Panc1 (cell line): ENCODE results near the gene NRCAM. TPM values are rescaled to one million over a fixed set of nuclear protein-coding genes. Genes with fewer than 3 reads are reported as not detected.

Experiments
- ATAC-seq: fragments of 200-7000 bp; cut with Tn5 transposase; 2 replicates; pipeline ENCODE4 v1.9.1; 2020; ENCODE audit warnings: mild to moderate bottlenecking, moderate library complexity
- BruUV-seq: library from RNA; stranded (reverse); fragments of 400-500 nt; replicated peaks from 2 replicates; lab custom pipeline; 2021; lab: Mats Ljungman, UMichigan
- CTCF ChIA-PET: fragments of 300-600 bp; sonication (Branson Sonifier 250); formaldehyde crosslinking; loops from one replicate; lab custom pipeline; 2022; ENCODE audit warnings: antibody characterized with exemption; lab: Charles Lee
- POLR2A ChIA-PET: fragments of 300-600 bp; sonication (Branson Sonifier 250); formaldehyde crosslinking; loops from one replicate; lab custom pipeline; 2022; ENCODE audit warnings: antibody characterized with exemption; lab: Charles Lee
- DNase-seq: peaks from one replicate; pipeline ENCODE4 v3.0.0-alpha.2; 2010; ENCODE audit warnings: low read depth, low spot score
- H3K27ac ChIP-seq: 2 replicates; pipeline ENCODE4 v1.5.1; 2011; ENCODE audit warnings: mild to moderate bottlenecking, low read length, inconsistent platforms
- H3K27me3 ChIP-seq: fragments of 200-500 bp; sonication (Bioruptor generic); 2 replicates; pipeline ENCODE4 v1.6.0; 2014; ENCODE audit warnings: low read length, inconsistent platforms; ENCODE audit not compliant: control insufficient read depth, insufficient read depth
- H3K36me3 ChIP-seq: fragments of 200-500 bp; sonication (Bioruptor generic); 2 replicates; pipeline ENCODE4 v1.5.1; 2014; ENCODE audit warnings: inconsistent platforms, mild to moderate bottlenecking, low read length, moderate library complexity; ENCODE audit not compliant: control insufficient read depth, insufficient read depth
- H3K4me1 ChIP-seq: 2 replicates; pipeline ENCODE4 v1.5.1; 2011; ENCODE audit warnings: inconsistent platforms, mild to moderate bottlenecking, low read length, moderate library complexity; ENCODE audit not compliant: control insufficient read depth, insufficient read depth
- H3K4me3 ChIP-seq, 2 experiments: 2 replicates each; pipeline ENCODE4 v1.5.1; 2011 to 2012; ENCODE audit warnings: low read depth in 2 of 2, low read length in 2 of 2, mild to moderate bottlenecking in 2 of 2, inconsistent platforms in 1 of 2, moderate library complexity in 1 of 2
- H3K9me3 ChIP-seq: fragments of 200-500 bp; sonication (Bioruptor generic); 2 replicates; pipeline ENCODE4 v1.5.1; 2014; ENCODE audit warnings: low read depth, mild to moderate bottlenecking, inconsistent platforms, low read length, moderate library complexity; ENCODE audit not compliant: control insufficient read depth, insufficient read depth
- POLR2AphosphoS5 ChIP-seq: IDR thresholded peaks from 2 replicates; pipeline ENCODE4 v1.6.1; 2012; ENCODE audit warnings: mild to moderate bottlenecking, low read depth, low read length, moderate library complexity
- SIN3A ChIP-seq: IDR thresholded peaks from 2 replicates; pipeline ENCODE4 v1.6.1; 2012; ENCODE audit warnings: low read depth, mild to moderate bottlenecking, low read length, moderate library complexity, borderline replicate concordance; ENCODE audit not compliant: insufficient read depth
- TCF7L2 ChIP-seq: IDR thresholded peaks from 2 replicates; pipeline ENCODE4 v1.6.1; 2011; ENCODE audit warnings: mild to moderate bottlenecking, low read depth, low read length, inconsistent platforms
- in situ Hi-C: cut with HindIII; loops from 2 replicates; pipeline ENCODE4 v1.10.0; 2016; ENCODE audit warnings: low sequenced_read_pairs, low pct_unique_long_range_greater_than_20kb
- intact Hi-C: fragments of 100-400 bp; cut with micrococcal nuclease; formaldehyde crosslinking; loops from one replicate; pipeline ENCODE4 v1.10.0; 2022; ENCODE audit not compliant: unreplicated experiment
- total RNA-seq: library from RNA; stranded (reverse); gene quantifications from one replicate; pipeline ENCODE4 v1.2.1, GENCODE V29; 2021; ENCODE audit not compliant: unreplicated experiment
- TF ChIP-seq, protein P1 (sequence below): fragments of 450-650 bp; IDR thresholded peaks from 2 replicates; pipeline ENCODE4 v1.5.1; 2017; ENCODE audit warnings: mild to moderate bottlenecking
- TF ChIP-seq, protein P2 (sequence below), 2 experiments: IDR thresholded peaks; 2 replicates each; pipeline ENCODE4 v1.6.1; 2011 to 2012; ENCODE audit warnings: low read depth in 2 of 2, control low read depth in 1 of 2, low read length in 1 of 2, mild to moderate bottlenecking in 1 of 2, moderate library complexity in 1 of 2; ENCODE audit not compliant: insufficient read depth in 1 of 2

Gene NRCAM
- total RNA-seq, 1 experiment from 2014 or later: 0.21 TPM

DNA sequence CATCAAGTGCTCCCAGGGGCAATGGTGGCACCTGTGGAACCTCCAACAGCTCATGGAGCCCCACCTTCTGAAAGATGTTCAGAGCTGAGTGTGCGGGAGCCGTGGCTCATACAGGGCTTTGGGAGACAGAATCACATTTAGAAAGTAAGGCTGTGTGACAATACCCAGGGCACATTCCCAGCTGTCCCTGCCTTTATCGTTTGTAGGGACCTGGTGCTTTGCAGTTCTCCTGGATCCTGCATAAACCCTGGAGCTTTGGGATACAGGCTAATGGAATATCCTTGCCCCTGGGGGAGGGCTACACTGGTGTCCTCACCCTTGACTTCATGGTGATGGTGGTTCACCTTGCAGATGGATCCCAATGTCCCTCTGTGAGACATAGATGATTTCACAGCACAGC is 191.2 kb downstream of the NRCAM start:
- Histone ChIP-seq H3K36me3 (no peaks in the 10 kb centered on the region), H3K9me3 (no peaks in the 10 kb centered on the region), H3K4me1 (no peaks in the 10 kb centered on the region), H3K27ac (no peak overlapping the region), H3K4me3 (no peak overlapping the region), H3K27me3 (peaks cover 2% of the 10 kb centered on the region)
- ChIA-PET CTCF (no interaction called here), POLR2A (no interaction called here)
- no TSS peak for BruUV-seq
- intact Hi-C loops (no loop called here), in situ Hi-C loops (no loop called here)
- no peak for TF ChIP-seq SIN3A
- no peak for TF ChIP-seq POLR2AphosphoS5
- TF ChIP-seq TCF7L2: no peak
- TF ChIP-seq, protein P1, sequence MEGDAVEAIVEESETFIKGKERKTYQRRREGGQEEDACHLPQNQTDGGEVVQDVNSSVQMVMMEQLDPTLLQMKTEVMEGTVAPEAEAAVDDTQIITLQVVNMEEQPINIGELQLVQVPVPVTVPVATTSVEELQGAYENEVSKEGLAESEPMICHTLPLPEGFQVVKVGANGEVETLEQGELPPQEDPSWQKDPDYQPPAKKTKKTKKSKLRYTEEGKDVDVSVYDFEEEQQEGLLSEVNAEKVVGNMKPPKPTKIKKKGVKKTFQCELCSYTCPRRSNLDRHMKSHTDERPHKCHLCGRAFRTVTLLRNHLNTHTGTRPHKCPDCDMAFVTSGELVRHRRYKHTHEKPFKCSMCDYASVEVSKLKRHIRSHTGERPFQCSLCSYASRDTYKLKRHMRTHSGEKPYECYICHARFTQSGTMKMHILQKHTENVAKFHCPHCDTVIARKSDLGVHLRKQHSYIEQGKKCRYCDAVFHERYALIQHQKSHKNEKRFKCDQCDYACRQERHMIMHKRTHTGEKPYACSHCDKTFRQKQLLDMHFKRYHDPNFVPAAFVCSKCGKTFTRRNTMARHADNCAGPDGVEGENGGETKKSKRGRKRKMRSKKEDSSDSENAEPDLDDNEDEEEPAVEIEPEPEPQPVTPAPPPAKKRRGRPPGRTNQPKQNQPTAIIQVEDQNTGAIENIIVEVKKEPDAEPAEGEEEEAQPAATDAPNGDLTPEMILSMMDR: no peak
- TF ChIP-seq, protein P2, sequence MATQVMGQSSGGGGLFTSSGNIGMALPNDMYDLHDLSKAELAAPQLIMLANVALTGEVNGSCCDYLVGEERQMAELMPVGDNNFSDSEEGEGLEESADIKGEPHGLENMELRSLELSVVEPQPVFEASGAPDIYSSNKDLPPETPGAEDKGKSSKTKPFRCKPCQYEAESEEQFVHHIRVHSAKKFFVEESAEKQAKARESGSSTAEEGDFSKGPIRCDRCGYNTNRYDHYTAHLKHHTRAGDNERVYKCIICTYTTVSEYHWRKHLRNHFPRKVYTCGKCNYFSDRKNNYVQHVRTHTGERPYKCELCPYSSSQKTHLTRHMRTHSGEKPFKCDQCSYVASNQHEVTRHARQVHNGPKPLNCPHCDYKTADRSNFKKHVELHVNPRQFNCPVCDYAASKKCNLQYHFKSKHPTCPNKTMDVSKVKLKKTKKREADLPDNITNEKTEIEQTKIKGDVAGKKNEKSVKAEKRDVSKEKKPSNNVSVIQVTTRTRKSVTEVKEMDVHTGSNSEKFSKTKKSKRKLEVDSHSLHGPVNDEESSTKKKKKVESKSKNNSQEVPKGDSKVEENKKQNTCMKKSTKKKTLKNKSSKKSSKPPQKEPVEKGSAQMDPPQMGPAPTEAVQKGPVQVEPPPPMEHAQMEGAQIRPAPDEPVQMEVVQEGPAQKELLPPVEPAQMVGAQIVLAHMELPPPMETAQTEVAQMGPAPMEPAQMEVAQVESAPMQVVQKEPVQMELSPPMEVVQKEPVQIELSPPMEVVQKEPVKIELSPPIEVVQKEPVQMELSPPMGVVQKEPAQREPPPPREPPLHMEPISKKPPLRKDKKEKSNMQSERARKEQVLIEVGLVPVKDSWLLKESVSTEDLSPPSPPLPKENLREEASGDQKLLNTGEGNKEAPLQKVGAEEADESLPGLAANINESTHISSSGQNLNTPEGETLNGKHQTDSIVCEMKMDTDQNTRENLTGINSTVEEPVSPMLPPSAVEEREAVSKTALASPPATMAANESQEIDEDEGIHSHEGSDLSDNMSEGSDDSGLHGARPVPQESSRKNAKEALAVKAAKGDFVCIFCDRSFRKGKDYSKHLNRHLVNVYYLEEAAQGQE (IDR thresholded peaks at IDR 0.05; ENCODE audit: insufficient read depth in 1 of 2, low read depth in 2 of 2, low read length in 1 of 2): no peak
- DNase-seq (no peak), ATAC-seq (no peak)

DNA sequence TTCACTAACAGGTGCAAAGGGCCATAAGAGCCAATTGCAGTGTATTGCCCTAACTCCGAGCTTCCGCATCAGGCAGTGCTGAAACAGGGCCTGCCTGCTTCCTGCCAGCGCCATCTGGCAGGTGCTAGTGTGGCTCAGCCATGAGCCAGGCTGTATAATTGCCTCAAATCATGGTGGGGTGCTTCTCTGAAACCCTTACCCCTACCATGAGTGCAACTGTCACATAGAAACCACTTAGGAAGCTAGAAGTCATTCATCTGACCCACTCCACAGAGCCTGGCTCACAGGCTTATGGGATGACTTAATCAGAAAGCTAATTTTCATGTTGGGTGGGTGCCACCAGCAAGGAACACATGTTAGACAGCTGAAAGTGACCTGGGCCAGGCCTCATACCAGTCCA is 192.8 kb downstream of the NRCAM start:
- Histone ChIP-seq H3K36me3 (no peaks in the 10 kb centered on the region), H3K4me1 (no peaks in the 10 kb centered on the region), H3K27ac (no peak overlapping the region), H3K9me3 (no peaks in the 10 kb centered on the region), H3K4me3 (no peak overlapping the region), H3K27me3 (peaks cover 2% of the 10 kb centered on the region; the same call in 1 of the 2 replicates)
- ChIA-PET POLR2A (no interaction called here), CTCF (no interaction called here)
- BruUV-seq: no TSS peak
- DNase-seq (no peak), ATAC-seq (no peak)
- in situ Hi-C loops: no loop called here
- intact Hi-C loops: no loop called here
- TF ChIP-seq, protein P1: no peak
- TF ChIP-seq TCF7L2 (no peak), SIN3A (no peak), POLR2AphosphoS5 (no peak)
- TF ChIP-seq, protein P2 (IDR thresholded peaks at IDR 0.05; ENCODE audit: insufficient read depth in 1 of 2, low read depth in 2 of 2, low read length in 1 of 2): no peak
